Brain microvascular endothelial cell (primary cell): ENCODE measurements around the gene FAAP20.

Experiments used
- DNase-seq: peaks from one replicate; pipeline ENCODE4 v3.0.0-alpha.2; 2020
- H3K27ac ChIP-seq: fragments of 250-450 bp; sonication (Bioruptor Pico); 2 replicates; pipeline ENCODE4 v1.5.1; 2020; ENCODE audit warnings: mild to moderate bottlenecking, moderate library complexity
- H3K27me3 ChIP-seq: fragments of 250-450 bp; sonication (Bioruptor Pico); replicated peaks from 2 replicates; pipeline ENCODE4 v1.5.1; 2020; ENCODE audit warnings: mild to moderate bottlenecking
- H3K36me3 ChIP-seq: fragments of 250-450 bp; sonication (Bioruptor Pico); replicated peaks from 2 replicates; pipeline ENCODE4 v1.5.1; 2020; ENCODE audit warnings: mild to moderate bottlenecking
- H3K4me3 ChIP-seq: 2 replicates; pipeline ENCODE4 v1.5.1; 2011; ENCODE audit warnings: low read depth, mild to moderate bottlenecking, control low read depth, low read length, moderate library complexity
- in situ Hi-C: cut with HindIII; loops from 2 replicates; pipeline ENCODE4 v1.10.0; 2017; ENCODE audit warnings: low sequenced_read_pairs, low pct_ligation_motif_present
- TF ChIP-seq, protein P1 (sequence below): IDR thresholded peaks from 2 replicates; pipeline ENCODE4 v1.5.1; 2011; ENCODE audit warnings: low read depth, mild to moderate bottlenecking, moderate library complexity, low read length, control low read depth, inconsistent platforms; ENCODE audit errors: missing control alignments

Gene FAAP20

DNA sequence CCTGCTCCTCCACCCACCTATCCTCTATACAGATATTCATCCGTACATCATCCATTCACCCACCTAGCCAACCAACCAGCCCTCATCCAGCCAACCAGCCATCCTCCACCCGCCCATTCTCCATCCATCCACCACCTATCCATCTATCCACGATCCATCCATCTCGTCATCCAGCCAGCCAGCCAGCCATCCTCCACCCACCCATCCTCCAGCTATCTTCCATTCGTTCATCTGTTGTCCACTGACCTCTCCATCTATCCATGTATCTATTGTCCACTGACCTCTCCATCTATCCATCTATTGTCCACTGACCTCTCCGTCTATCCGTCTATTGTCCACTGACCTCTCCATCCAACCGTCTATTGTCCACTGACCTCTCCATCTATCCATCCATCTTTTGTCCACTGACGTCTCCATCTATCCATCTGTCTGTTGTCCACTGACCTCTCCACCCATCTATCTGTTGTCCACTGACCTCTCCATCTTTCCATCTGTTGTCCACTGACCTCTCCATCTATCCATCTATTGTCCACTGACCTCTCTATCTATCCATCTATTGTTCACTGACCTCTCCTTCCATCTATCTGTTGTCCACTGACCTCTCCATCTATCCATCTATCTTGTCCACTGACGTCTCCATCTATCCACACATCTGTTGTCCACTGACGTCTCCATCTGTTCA lies 47.6 kb downstream of the FAAP20 start:
- no peak for DNase-seq
- Histone ChIP-seq H3K27ac (no peak overlapping the region), H3K4me3 (no peak overlapping the region), H3K27me3 (no peaks in the 10 kb centered on the region), H3K36me3 (no peaks in the 10 kb centered on the region)
- TF ChIP-seq, protein P1, sequence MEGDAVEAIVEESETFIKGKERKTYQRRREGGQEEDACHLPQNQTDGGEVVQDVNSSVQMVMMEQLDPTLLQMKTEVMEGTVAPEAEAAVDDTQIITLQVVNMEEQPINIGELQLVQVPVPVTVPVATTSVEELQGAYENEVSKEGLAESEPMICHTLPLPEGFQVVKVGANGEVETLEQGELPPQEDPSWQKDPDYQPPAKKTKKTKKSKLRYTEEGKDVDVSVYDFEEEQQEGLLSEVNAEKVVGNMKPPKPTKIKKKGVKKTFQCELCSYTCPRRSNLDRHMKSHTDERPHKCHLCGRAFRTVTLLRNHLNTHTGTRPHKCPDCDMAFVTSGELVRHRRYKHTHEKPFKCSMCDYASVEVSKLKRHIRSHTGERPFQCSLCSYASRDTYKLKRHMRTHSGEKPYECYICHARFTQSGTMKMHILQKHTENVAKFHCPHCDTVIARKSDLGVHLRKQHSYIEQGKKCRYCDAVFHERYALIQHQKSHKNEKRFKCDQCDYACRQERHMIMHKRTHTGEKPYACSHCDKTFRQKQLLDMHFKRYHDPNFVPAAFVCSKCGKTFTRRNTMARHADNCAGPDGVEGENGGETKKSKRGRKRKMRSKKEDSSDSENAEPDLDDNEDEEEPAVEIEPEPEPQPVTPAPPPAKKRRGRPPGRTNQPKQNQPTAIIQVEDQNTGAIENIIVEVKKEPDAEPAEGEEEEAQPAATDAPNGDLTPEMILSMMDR: no peak
- in situ Hi-C loops: no loop called here

DNA sequence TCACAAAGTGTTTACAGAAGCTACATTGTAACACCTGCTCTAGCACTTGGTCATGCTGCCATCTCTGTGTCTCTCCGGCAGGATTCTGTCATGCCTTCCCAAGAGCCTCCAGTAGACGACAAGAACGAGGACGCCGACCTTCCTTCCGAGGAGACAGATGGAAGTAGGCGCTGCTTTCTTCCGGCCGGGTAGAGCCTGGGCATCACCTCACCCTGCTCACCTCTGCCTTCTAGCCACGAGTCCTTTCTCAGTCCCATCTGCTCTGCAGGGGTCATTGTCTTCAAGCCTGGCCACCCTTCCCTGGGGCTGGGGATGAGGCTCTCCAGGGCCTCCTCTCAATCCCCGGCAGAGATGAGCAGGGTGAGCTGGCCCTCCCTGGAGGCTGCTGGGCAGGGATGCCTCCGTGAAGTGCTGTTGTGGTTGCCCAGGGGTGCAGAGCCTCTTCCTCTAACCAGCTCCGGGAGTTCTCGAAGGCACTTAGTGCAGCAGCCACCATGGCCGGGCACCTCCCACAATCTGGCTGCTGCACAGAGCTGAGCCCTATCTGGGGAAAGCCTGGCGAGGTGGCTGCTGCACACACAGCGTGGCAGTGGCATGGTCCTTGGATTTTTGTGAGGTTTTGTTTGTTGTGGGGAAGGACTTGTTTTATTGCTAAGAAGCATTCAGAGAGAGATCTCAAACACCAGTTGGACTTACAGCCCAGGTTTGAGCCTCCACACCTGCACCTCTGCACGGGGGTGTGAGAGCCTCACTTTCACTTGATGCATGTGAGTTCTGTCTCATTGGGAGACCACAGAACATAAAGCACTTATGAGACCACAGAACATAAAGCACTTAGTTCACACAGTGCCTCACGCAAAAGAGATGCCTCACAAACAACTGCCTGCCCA lies 48.4 kb downstream of the FAAP20 start:
- Histone ChIP-seq H3K27me3 (no peaks in the 10 kb centered on the region), H3K4me3 (no peak overlapping the region), H3K27ac (no peak overlapping the region), H3K36me3 (no peaks in the 10 kb centered on the region)
- in situ Hi-C loops: no loop called here
- DNase-seq: no peak
- TF ChIP-seq, protein P1: no peak

DNA sequence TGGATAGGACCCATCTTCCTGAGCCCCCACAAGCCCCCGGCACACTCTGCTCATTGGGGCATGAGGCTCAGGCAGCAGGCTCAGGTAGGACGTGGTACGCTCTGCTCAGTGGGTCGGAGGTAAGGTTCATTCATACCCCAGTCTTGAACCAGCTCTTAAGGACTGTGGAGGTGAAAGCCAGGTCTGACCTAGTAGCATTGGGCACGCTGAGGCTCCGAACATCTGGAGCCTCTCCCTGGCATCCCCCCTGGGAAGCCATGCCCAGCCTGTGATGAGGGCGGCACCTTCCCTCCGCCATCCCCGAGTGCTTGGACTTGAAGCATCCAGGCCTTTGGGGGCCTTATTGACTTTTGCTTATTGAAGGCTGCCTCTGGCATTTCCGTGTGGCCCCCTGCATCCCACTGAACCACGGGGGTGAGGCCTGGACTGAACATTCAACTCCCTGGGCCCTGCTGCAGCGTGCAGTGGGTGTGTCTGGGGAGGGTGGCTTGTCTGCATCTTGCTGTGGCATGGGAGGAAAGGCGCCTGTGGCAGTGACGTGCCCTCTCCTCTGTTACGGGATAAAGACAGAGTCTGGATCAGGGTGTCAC lies 50.0 kb downstream of the FAAP20 start:
- in situ Hi-C loops: no loop called here
- no peaks in the 10 kb centered on the region for H3K36me3 ChIP-seq
- H3K4me3 ChIP-seq: no peak overlapping the region
- H3K27ac ChIP-seq: no peak overlapping the region
- DNase-seq: no peak
- no peaks in the 10 kb centered on the region for H3K27me3 ChIP-seq
- TF ChIP-seq, protein P1: no peak

DNA sequence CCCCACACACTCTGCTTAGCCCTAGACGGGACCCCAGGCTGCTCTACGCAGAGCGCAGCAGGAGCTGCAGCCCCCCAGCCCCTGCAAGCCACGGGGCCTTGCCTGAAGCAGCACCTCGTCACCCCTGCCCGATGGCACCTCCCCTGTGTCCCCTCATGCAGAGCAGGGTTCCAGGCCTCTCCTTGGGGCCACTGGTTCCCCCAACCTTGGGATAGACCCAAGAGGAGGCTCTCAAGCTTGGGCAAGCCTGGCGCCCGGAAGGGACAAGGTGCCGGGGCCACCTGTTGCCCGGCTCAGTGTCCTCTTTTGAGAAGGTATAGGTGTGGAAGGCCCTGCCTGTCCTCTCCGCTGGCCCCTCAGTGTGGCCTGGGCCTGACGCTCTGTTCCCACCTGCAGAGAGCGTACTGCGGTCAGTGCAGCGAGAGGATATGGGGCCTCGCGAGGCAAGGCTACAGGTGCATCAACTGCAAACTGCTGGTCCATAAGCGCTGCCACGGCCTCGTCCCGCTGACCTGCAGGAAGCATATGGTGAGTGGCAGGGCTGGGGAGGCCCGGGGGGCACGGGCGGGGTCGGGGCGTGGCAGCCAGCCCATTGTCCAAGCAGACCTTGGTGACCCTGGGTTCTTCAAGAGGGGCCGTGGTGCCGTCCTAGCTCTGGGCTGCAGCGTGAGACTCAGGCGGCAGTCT lies 50.6 kb downstream of the FAAP20 start:
- H3K36me3 ChIP-seq: no peaks in the 10 kb centered on the region
- in situ Hi-C loops: no loop called here
- no peak overlapping the region for H3K4me3 ChIP-seq
- H3K27ac ChIP-seq: no peak overlapping the region
- TF ChIP-seq, protein P1: no peak
- no peak for DNase-seq
- no peaks in the 10 kb centered on the region for H3K27me3 ChIP-seq

DNA sequence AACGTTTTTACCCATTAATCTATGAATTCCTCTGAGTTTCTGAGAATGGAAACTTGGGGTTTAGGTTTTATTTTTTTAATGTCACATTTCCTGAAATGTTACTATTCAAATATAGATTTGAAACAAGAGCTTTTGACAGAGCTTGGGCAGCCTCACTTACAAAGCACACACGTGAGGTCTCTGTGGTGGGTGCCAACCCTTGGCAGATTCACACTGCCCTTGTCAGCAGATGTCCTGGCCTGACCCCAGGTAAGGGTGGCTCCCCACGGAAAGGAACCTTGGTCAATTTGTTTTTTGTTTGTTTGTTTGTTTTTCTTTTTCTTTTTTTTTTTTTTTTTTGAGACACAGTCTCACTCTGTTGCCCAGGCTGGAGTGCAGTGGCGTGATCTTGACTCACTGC lies 53.5 kb downstream of the FAAP20 start:
- Histone ChIP-seq H3K36me3 (no peaks in the 10 kb centered on the region), H3K4me3 (no peak overlapping the region), H3K27me3 (no peaks in the 10 kb centered on the region), H3K27ac (no peak overlapping the region)
- in situ Hi-C loops: no loop called here
- no peak for DNase-seq
- TF ChIP-seq, protein P1: no peak
